GM18519 (cell line): ENCODE measurements around the gene ORM1.

Experiments used
- ATAC-seq: cut with Tn5 transposase; IDR thresholded peaks from one replicate; pipeline ENCODE4 v1.9.1; 2021; ENCODE audit warnings: mild to moderate bottlenecking, moderate library complexity; ENCODE audit not compliant: unreplicated experiment, low FRiP score

Gene ORM1

DNA sequence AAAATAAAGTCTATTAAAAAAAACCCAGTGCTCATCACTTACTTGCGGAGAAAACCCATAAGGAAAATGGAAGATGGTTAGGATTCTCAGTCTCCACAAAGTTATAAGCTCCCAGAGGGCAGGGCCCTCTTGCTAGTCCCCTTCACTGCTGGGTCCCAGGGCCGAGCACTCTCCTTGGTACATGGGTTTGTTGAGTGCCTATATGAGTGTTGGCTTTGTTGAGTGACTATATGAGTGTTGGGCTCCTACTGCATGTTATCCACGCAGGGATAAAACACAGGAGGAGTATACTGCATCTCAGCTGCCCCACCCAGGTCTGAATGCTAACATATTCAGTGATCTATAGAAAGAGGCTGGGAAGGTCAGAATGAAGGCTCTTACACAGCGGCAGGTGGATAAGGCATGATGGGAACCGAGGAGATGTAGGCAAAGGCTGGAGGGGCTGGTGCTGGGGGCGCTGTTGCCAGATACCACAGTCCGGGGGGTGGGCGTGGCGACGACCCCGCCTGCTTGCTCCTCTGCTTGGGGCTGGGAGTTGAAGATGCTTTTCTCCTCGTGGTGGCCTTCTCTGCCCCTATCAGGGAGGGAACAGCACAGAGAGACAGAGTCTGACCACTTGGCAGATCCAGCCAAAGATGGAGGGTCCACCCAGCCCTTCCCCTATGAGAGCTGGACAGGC is 18.4 kb downstream of the ORM1 start:
- ATAC-seq: no peak

DNA sequence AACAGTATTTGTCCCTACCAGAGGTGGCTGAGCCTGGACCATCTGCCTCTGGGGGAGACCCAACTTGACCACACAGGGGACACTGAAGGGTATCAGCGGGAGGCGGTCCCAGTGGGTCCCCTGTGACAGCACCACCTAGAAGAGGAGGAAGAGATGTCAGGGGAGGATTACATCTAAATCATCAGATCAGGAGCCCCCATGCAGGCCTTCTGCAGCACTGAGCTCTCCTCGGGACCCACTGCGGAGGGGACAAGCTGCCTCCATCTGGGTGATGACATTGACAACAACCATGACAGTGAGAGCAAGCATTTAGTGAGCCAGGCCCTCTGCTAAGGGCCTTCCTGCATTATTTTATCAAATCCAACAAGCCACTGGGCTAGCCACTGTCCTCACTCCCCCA is 19.1 kb downstream of the ORM1 start:
- no peak for ATAC-seq

DNA sequence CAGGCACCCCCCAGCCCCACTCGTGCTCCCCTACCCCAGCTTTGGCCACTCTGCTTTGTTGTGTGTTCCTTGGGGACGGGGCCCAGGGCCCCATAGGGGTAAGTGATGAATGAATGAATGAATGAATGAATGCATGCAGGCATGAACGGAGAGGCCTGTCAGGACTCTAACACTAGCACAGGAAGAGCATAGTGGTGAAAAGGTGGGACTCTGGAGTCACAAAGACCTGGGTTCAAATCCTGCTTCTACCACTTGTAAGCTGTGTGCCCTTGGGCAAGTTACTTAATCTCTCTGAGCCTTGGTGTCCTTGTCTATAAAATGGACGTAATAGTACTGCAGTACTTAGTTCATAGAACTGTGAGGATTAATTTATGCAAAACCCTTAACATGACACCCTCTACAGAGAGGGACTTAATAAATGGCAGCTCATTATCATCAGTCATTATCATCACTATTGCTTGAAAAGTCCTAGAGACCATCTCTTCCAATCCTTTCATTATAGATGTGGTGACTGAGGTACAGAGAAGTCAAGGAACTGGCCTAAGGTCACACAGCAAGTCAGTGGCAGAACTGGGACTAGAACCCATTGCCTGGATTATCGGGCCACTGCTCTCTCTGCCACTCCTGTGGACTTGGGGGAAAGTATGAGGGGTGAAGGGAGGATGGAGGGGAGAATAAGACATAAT is 20.0 kb downstream of the ORM1 start:
- no peak for ATAC-seq

DNA sequence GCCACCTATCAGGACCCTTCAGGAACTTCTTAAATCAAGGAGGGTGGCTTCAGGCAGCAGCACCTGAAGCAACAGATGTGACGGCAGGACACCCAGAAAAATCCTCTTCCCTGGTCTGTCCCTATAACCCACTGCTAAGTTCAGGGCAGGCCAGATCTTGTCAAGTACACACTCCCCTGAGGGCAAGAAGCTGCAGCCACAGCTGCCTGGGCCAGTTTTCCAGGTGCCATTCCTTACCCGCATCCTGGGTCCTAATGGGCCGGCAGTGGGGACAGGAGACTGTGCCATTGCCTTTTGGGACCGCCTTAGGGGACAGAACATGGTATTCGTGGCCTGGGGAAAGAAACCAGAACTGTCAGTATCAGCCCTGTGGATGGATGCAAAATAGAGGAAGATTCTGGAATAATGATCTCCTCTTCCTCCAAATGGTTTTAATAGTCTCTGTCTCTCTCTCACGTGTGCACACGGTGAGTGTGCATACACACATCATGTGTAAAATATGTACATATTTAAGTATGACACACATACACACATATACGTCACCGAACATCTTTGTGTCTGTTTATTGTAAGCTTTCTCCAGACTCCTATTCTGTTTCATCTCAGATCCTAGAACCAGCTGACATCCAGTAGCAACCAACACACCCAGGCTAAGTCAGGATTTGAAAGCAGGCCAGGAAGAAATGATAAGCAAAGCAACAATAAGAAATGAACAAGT is 20.7 kb downstream of the ORM1 start:
- ATAC-seq: no peak

DNA sequence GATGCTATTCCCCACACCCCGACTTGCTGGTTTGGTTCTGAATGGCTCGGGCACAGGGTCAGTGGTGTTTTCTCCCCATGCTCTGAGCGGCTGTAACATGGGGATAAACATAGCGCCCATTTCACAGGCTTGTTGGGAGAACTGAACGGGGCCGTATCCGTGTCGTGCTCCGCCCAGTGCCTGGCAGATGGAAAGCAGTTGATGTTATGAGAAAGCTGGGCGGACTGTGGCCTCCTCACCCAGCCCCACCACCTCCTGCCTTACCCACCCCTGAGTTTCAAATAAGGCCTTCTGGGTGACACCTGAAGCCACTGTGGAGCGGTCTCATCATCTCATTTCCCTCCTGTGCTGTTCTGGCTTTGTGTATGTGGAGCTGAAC is 21.3 kb downstream of the ORM1 start:
- ATAC-seq: no peak

DNA sequence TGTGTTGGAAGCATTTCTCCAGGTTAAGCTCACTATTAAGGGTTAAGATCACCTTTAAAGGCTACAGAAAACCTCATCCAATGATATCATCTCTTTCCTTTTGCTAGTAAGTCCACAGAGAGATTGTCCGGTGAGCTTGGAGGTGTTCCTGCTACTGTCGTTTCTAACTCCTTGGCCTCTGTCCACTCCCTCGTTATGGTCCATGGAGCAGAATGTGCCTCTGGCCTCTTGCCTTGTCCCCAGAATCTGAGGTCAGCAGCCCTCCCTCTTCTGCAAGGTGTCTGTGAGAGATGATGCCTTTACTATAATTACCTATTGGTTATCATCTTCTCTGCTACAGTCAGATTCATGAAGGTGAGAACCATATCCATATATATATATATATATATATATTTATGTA is 21.8 kb downstream of the ORM1 start:
- no peak for ATAC-seq

DNA sequence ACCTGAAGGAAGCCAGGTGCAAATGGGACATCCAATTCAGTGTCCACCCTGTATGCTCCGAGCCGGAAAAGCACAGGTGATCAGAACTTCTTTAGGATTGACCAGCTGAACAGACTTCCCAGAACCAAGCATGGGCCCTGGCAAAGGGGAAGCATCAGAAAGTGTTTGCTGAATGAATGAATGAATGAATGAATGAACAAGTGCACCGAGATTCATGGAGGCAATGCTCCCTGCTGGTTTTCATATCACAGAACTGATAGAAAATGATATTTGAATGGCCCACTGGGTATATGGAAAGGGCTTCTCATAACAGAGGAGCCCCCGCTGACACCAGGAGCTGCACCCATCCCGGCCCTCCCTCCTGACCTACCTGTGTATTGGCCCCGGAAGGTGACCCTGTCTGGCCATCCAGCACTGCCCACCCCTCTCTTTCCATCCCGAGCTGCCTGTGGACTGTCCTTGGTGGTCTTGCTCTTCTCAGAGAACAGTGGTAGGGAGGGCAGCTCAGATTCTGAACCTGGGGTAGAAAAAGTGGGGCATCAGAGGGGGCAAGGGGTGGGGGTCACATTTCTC is 22.7 kb downstream of the ORM1 start:
- ATAC-seq: no peak

DNA sequence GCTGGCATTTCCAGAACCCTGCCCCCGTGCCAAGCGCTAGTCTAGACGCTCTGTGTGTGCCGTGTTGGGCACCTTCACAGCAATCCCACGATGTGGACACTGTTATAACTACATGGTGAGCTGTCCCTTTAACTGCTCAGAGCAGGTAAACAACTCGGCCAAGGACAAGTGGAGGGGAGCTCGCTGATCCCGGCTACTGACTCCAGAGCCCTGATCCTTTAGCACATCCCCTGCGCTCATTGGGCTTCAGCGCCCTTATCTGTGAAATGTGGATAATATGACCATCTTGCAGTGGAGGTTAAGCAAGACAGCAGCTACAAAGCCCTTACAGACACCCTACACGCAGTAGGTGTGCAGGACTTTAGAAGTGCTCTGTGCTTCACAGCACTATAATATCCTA is 23.2 kb downstream of the ORM1 start:
- no peak for ATAC-seq

DNA sequence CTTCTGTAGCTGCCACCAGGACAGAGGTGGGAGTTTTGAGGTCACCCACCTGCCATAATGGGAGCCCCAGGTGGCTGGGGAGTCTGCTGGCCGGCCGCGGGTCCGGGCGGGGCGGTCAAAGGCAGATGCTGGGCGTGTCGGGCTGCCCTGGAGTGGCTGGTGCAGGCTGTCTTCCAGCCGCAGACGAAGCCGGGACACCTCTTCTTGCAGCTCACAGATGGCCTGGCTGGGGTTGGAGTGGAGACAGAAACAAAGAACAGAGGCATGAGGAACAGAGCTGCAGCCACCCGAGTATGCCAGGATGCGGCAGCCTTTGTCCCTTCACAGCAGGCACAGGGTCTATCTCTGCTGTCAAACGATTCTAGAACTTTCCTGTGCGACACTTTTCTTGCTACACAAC is 24.8 kb downstream of the ORM1 start:
- no peak for ATAC-seq

DNA sequence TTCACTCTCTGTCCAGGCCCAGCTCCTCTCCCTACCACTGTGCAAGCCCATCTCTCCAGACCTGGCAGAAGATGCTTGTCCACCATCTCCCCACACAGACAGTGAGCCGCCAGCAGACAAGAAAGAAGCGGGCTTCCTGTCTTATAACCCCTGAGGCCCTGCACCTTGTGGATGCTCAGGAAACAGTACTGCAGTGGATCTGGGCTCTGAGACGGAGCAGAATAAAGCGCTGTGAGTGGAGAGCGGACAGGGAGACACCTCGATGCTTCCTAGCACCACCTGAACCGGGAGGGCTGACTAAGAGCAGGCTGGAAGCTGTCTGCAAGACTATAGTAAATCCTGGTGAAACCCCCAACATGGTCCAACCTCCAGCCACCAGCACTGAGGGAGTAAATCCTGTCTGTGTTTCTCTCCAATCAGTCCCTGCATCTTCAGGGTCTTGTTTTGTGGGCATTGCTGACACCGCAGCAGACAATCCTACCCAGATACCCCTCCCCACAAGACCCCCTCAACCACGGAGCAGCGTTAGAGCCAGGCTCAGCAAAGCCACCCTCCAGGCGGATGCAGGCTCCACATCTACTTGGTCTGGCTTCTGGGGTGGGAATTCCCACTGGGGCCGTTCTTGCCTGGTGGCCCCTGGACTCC is 25.5 kb downstream of the ORM1 start:
- ATAC-seq: no peak

DNA sequence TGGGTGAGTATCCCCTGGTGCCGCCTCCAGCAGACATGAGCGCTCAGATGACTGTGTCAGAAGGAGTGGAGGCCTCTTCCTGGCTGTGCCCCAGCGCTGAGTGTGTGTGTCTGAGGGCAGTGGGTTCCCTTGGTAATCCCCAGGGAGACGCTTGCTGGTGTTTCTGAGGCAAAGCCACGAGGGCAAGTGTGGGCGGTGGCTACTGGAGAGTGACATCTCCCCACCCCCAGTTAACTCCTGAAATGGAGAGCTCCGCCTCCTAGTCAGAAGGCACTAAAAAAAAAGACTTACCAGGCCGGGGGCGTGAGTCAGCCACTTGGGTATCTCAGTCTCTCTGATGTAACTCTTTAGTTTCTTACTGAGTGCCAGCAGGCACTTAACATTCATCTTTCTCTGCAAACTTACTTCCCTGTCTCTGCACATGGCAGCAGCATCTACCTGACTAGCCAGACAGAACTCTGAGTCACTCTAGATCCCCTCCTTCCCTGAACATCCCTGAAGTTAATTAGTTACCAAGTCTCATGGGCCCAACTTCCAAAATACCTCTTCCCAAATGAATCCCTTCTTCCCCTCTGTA is 26.1 kb downstream of the ORM1 start:
- peak; percentile 78 for ATAC-seq

DNA sequence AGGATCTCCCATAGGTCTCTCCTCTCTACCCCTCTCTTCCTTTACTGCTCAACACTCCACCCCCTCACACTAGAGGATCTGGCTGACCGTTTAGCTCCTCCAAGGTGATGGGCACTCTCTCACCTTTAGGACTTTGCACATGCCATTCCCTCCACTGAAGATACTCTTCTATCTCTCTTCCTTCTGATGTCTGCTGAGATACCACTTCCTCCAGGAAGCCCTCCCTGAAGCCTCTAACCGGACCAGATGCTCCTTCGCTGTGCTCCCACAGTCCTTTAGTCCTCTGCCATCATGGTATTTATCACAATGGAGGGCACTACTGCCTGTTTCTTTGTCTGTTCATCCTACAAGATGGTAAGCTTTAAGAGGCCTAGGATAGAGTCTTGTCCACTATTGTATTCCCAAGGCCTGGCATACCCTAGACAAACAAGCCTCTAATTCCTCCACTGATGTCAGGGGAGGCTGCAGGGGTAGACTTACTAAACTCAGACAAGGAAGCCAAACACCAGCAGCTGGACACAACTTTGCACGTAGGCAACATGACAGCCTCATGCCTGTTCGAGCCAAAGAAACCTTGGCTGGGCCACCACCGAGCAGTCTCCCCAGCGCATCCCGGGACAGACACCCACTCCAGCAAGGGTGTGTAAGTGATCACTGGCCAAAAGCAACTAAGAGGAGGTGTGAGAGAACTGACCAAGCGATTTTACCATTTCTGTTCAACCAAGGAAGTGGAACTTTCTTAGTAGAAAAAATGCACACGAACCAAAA is 27.0 kb downstream of the ORM1 start:
- ATAC-seq: no peak

DNA sequence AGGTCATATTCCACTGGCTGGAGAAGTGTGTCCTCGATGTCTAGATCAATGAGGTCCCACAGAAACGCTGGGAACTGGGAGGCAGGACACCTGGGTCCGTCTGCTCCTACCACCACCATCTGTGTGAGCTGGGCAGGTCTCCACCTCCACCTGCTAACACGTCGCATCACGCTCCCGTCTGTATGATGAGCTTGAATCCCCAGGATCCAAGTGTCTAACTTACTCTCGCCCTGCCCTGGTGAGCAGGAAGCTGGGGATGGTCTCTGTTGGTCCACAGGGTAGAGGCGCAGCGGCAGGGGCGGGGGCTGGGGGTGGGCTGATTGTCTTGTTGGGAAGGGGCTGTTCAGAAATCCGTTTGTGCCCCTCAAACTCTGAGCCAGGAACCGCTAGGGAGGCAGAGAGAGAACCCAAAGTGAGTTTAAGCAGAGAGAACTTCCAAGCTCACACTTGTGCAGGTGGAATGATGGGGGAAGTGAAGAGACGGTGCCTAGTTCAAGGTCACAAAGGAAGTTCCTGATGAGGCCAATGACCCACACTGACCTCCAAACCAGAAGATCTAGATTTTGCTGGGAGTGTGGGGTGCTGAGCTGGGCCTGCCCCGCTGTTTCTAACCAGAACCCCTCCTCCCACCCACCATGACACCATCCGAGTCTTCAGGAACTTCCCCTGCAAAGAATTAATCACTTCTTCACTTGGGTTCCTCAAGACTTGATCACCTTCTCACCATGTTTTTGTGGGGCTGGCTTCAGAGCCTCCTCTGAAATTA is 27.9 kb downstream of the ORM1 start:
- no peak for ATAC-seq

DNA sequence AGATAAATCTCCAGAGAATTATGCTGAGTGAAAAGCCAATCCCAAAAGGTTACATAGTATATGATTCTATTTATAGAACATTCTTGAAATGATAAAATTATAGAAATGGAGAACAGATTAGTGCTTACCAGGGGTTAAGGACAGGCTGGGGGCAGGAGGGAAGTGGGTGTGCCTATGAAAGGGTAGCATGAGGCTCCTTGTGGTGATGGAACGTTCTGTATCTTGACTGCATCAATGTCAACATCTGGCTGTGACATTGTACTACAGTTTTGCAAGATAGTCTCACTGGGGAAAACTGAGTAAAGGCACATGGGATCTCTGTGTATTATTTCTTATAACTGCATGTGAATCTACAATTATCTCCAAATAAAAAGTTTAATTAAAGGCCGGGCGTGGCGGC is 29.0 kb downstream of the ORM1 start:
- no peak for ATAC-seq

DNA sequence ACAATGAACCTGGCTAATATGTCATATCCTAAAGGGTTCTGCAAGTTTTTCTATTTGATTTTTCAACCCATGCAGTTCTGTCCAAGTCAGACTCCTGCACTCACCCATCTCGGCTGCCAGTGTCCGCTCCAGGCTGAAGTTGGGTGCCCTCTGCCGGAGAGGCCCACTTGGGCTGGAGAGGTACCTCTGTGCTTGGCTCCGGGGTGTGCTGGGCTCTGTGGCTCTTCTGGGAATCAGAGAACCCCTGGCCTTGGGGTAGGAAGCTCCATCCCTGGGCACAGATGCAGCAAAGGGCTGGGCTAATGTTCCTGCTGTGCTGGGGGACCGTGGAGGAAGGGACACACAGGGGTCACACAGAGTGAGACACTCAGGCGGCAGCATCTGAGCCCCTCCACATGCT is 32.9 kb downstream of the ORM1 start:
- ATAC-seq: no peak

DNA sequence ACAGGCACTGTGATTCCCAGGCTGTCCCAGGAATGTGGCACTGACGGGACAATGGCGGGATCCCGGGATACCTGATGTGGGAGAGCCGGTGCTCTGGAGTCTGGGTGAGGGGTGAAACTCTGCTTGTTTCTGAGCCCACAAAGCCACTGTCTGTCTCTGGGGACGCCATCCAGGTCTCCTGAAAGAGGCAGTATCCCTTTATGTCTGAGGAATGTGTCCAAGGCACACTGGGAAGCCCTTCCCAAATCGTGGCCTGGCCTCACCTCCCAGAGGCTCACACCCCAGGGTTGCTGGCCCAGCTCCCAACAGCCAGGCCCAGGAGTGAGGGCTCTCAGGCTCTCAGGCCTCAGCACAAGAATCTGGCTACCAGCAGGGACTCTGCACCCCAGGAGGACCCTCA is 33.9 kb downstream of the ORM1 start:
- no peak for ATAC-seq

DNA sequence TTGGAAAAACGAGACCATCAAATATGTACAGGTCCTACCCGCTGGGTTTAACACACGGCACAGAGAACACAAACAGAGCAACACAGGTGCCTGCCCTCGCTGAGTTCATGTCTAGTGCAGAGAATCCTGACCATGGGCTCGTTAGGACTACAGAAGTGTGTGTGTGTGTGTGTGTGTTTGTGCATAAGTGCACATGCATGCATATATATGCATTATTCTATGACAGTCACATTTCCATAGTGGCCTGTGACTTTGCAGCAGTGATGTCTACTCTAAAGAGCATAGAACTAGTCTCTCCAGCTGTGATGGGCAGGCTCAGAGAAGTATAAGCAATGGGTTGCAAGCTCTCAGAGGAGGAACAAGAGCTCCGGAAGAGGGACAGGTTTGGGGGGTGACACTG is 34.5 kb downstream of the ORM1 start:
- no peak for ATAC-seq

DNA sequence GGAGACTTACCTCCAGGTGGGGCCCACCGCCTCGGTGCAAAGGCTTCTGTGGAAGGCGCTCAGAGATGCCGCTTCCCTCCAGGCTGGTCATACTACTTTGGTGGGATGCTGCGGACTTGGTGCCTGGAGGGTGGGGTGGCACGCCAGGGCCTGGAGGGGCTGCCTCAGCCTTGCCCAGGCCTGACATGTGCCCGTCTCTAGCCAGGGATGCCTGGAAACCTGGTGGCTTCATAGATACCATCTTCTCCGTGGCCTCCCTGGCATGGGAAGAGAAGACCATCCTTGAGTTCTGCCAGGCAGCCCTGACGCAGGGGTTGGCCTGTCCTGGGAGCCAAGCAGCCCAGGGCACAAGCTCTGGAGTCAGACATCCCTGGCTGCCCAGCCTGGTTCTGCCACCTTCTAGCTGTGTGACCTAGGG is 35.0 kb downstream of the ORM1 start:
- ATAC-seq: no peak

DNA sequence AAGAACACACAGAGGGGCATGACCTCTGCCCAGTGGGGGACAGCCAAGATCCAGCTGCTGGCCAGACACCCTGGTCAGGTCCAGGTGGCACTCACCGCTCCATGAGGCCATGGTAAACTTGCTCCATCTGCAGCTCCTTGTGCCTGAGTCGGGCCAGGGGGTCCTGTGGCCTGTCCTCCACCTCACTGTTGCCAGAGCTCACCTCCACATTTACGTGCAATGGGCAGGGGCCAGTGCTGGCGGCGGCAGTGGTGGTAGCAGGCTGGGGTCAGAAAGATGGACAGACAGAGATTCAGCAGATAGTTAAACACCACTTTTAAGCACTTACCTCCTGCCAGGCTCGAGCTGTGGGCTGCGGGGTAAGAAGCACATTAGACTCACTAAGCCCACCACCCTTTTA is 36.9 kb downstream of the ORM1 start:
- no peak for ATAC-seq
